ENCODE measurements around the gene SCN1A.

GRCh38 chr2:166115589-166115988 is 12.2 kb downstream of the SCN1A start:
- TF ChIP-seq CTCF (IDR thresholded peaks at IDR 0.05) (no peak), REST (IDR thresholded peaks at IDR 0.05; ENCODE audit: insufficient read depth in 1 of 2, low read depth in 2 of 2, low read length in 1 of 2) (no peak), SIN3A (IDR thresholded peaks at IDR 0.05; ENCODE audit: borderline replicate concordance, insufficient read depth, low read depth, low read length) (no peak), TCF7L2 (IDR thresholded peaks at IDR 0.05; ENCODE audit: low read depth, low read length) (no peak)
